ENCODE measurements around the gene DLG2.

Gene DLG2

DNA sequence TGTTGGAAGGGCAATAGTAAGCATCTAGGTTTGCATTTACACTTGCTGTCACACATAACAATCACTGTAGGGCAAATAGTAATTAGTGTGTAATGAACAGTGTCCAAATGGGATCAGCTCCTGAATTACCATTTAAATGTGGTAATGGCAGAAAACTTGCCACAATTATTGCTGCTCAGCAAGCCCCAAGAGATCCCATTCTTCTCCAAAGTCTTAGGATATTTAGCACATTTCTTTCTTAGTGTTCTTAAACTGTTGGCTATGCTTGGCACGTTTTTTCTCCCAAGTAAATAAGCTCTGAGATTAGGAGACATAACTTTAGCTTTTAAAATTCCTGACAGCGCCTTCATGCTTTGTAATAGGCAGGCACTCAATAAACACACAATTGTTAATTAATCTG lies 1037.0 kb downstream of the DLG2 start:
- no peak for DNase-seq (ENCODE audit: low read depth in 2 of 3, low spot score in 1 of 3)

DNA sequence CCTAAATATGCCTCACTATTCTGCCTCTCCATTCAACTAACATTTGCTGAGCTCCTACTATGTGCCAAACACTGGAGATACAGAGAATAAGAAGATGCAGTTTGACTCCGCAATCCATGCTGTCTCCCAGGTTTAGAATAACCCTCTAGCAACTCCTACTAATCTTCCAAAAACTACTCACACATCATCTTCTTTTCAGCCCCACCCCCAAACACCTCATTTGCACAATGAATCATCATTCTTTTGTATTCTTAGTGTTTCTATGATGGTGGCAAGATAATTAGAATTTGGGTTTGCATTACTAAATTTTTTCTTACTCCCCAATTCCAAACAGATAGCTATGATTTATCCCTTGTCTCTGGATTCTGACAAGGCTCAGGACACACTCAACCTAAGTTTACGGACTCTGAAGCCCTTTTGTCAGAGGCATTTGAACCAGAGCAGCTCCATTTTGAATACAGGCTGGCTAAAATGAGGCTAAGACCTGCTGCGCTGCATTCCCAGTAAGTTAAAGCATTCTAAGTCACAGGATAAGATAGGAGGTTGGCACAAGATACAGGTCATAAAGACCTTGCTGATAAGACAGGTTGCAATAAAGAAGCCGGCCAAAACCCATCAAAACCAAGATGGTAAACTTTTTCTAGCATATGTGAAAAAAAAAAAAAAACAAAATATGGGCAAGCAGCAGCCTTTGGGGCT lies 1038.9 kb downstream of the DLG2 start:
- no peak for DNase-seq (ENCODE audit: low read depth in 2 of 3, low spot score in 1 of 3)

DNA sequence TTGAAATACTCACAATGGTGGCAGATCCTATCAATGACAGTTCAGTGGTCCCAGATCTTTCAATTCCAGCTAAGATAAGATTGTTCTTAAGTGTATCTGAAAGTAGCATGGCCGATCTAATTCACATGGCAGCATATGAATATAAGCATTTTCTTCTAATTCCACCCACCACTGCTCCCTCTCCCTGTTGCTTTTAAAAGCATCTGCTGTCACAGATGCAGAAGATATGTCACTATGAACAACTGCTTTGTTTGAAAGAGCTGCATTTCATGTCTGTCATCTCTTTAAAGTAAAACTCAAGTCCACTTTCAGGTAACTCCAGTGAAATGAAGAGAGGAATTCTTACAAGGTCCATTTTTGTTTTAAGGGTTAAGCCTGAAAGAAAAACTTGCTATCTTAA lies 1044.0 kb downstream of the DLG2 start:
- DNase-seq (ENCODE audit: low read depth in 2 of 3, low spot score in 1 of 3) = no peak

DNA sequence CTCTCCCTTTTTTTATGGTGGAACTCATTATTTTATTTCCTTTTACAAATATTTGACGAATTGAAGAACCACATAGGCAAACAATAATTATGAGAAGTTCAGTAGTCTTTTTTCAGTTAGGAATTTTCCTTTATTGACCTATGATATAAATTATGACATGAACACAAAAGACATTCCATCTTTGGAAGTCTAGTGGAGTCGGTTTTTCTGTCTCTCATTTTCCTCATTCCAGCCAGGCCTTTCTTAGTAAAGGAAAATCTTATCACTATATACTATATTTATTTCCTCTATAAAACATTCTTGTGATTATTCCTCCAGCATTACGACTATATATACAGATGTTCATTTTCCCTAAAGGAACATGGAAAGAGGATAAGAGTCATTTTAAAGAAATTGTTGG lies 1046.1 kb downstream of the DLG2 start:
- DNase-seq (ENCODE audit: low read depth in 2 of 3, low spot score in 1 of 3) = no peak

DNA sequence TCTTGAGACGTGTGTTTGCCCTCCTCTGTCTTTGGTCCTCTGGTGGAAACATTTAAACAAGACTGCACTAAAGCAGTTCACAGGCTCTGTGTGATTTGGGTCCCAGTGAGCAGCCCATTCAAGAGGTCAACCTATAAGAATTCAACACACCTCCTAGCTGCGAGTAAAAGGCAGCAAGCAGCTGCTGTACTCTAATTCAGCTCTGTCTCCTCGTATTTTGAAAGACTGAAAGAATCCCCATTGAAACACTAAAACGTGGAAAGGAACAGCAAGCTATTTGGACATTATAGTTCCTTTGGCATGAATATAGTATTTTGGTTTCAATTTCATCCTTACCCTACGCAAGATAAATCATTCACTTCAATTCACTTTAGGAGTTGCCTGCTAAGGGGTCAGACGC lies 1046.7 kb downstream of the DLG2 start:
- no peak for DNase-seq (ENCODE audit: low read depth in 2 of 3, low spot score in 1 of 3)

DNA sequence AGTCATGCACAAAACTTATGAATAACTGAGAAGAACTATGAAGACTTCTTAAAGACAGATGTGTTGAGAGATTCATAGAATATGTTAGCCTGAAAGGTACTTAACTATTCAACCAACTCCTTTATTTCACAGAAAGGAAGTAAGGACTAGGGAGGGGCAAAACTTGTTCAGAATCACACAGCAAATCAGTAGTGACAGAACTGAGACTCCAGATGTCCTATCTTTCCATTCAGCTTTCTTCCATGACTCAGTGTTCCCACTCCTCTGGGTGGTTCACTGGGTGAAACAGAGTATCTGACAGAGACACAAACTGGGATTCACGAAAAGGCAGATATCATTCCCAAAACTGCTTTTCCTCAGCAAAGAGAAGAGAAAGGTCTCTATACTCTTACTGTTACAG lies 1053.3 kb downstream of the DLG2 start:
- DNase-seq (ENCODE audit: low read depth in 2 of 3, low spot score in 1 of 3) = no peak

DNA sequence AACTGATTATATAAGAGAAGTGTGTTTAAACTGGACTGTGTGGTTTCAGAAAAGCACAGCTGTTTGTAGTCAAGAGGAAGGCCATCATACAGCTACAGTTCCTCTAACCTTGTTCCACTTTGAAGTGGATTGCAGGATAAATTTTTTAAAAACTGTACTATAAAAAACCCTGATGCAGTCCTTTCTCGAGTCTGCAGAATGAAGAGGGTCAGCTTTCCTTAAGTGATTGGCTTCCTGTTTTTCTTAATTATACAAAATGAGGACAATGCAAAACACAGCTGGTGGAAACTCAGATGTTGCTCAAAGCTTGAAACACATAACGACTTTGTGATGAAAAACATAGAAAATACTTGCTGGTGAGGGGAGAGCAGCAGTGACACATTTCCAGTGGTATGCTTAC lies 1060.5 kb downstream of the DLG2 start:
- no peak for DNase-seq (ENCODE audit: low read depth in 2 of 3, low spot score in 1 of 3)

DNA sequence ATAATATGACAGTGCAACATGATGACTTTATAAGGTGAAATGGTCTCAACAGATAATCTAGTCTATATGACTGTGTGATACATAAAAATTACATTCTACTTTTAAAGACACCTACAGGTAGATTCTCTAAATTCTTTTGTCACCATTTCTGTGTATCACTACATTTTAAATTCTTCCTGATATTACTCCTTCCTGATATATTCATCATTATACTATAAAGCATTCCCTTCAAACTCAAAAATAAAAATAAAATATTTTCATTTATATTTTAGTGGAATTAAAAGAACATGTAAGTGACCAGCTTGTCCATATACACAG lies 1062.3 kb downstream of the DLG2 start:
- no peak for DNase-seq (ENCODE audit: low read depth in 2 of 3, low spot score in 1 of 3)

DNA sequence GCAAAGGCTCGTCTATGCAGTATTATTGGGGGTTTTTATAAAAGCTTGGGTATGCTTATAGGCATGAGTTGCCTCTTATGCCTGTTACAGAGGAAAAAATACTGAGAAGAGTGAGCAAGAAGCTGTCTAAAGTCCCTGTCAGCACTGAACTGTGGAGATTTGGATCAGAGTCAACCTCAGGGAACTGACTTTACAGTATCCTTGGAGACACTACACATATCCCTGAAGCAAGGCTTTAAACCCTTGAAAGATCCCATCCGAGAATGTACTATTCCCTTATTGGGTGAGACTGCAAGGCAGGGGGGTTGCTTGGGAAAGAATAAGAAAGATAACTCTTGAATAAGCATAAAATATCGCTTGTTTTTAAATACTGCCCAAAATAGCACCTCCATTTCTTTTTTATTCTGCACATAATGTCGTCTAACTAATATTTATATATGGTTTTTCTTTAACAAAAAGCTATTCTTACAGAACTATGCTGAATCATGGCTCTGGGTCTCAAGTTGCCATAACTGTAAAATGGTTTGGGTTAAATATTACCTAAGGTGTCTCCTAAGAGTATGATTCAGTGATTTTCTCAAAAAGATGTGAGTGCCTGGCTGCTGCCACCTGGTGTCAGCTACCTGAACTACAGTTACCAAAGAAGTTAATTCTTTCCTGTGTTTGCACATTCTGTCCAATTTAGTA lies 1062.8 kb downstream of the DLG2 start:
- peak in 2 of 3 donors; percentile 0 to 3 for DNase-seq (ENCODE audit: low read depth in 2 of 3, low spot score in 1 of 3)

DNA sequence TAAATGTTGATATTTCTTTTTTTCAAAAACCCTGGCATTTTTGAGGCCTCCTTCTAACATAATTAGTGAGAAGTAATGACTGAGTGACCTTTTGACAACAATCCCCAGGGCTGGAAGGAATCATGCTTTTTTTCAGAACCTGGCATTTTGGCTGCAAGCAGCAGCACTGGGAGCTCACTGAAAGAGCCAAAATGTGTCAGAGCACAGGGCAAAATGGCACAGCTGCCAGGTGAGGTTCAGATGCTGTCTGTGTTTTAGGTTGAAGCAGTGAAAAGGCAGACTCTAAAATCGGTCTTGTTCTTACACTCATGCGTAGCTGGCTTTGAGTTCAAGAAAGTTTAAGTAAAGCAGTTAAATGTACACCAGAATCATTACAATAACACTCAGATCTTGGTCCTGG lies 1063.8 kb downstream of the DLG2 start:
- no peak for DNase-seq (ENCODE audit: low read depth in 2 of 3, low spot score in 1 of 3)

DNA sequence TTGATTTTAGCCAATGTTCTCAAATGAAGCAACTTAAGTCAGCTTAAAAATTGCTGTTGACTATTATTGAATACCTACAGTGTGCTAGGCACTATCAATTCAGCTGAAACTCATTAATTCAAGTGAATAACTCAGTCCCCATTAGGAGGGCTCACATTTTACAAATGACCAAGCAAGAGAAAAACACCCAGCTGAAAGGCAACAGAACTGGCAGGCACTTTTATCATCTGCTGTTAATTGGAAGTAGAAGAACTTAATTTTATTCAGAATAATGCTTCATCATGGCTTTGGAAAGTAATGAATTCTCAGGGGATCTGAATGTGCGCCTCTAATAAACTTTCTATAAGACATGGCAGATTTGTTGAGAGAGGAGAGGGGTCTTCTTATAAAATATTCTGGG lies 1066.9 kb downstream of the DLG2 start:
- no peak for DNase-seq (ENCODE audit: low read depth in 2 of 3, low spot score in 1 of 3)

DNA sequence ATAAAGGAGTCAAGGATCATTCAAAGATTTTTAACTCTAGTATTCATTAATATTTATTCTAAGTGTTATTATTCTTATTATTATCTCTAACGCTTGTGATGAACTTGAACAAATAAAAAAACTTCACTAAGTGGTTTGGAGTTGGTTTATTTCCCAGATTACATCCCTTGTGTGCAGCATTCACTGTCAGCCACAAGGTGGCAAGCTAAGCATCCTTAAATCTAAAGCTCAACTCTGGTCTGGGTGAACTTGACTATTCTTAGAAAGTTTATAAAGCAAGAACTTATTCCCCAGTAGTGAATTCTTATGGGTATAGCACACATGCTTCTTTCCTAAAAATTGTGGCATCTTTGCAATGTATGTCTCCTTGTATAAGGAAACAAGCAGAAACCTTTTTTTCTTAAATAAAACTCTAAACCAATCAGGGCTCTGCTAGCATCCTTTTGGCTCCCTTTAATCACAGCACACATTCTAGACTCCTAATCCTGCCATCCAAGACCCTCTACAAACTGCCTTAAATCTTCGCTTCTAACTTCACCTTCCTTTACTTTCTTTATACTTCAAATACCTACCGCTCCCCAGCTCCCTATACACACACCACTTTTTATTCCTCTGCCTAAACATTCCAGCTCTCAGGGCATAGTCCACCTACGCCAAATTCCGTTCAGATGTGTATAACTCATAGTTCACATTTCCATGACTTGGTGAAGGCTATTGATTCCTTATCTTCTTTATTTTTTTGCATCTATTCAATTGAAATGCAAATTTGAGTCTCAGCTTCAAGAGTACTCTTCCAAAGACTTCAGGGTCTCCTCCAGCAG lies 1068.8 kb downstream of the DLG2 start:
- DNase-seq (ENCODE audit: low read depth in 2 of 3, low spot score in 1 of 3) = peak in 1 of 3 donors; percentile 1

DNA sequence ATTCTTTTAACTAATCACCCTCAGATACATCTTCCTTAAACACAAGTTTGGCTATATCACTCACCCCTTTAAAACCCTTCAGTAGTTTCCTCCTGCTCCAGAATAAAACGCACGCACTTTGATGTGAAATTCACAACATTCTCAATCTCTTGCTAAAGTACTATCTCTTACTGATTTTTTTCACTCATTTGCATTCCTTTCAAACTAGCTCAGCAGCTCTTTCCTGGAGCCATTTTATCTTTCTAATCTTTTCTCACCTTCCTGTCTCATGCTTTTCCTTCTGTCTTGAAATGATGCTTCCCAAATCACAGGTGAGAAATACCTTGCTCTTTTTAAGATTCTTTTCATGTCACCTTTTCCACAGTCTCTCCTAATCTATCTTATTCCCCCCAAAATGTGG lies 1074.4 kb downstream of the DLG2 start:
- DNase-seq (ENCODE audit: low read depth in 2 of 3, low spot score in 1 of 3) = no peak

DNA sequence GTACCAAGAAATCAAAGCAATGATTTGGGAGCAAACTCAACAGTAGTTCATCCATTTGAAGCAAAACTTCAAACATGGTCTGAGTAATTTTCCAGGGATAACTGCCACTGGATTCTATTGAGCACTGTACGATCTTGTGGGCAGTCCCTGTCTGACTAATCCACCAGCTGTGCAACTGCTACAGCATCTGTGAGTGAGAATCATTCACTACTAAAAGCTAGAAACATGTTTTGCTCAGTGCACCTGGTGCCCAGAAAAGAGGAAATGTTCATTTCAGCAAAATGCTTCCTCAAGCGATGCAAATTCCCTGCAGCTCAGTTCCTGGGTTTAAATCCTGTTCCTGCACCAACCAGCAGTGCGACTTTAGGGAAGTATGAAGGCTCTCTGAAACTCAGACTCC lies 1077.9 kb downstream of the DLG2 start:
- no peak for DNase-seq (ENCODE audit: low read depth in 2 of 3, low spot score in 1 of 3)

DNA sequence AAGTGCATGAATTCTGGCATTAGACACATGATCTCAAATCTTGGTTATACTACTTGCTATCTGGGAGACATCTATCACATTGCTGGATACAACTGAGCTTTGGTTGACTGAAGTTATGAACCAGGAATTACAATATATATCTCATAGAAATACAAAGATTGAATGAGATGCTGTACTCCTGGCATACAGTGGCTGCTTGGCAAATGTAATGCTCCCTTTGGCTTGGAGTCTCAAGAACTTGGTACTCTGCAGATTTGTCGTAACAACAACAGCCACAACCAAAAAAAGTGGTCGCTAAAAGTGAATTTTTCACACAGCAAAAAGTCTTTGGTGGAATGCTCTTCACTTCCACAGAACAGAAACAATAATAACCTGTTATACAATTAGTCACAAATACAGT lies 1082.6 kb downstream of the DLG2 start:
- no peak for DNase-seq (ENCODE audit: low read depth in 2 of 3, low spot score in 1 of 3)

DNA sequence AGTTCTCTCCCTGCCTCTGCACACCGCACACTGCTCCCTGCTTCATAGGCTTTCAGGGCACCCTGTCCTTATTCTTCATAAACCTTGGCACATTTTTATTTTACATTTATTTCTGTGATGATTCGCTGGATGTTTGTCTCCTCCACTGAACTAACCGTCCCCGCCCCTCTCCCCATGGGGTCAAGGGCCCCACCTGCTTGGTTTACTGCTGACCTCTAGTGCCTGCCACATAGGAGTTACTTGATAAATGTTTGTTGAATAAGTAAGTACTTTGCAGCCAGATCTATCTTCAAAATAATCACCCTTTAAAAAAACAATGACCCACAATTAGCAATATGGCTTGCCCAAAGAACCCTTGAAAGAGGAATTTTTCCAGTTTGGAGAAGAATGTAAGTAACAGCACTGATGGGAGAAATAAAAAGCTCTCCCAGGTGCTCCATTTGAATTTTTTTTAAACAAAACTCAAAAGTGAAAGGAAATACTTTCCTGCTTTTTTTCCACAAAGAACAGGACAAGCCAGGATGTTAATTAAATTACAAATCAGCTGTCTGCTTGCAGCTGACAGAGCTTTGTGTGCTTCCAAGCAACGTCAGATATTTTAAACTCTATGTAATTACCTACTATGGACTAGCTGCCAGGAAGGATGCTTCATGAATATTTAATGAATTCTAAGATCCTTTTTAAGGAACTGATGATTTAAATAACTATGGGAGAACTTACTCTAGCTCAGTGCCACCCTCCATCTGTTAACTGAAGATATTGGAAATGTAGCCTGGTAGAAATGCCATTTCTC lies 1083.6 kb downstream of the DLG2 start:
- DNase-seq (ENCODE audit: low read depth in 2 of 3, low spot score in 1 of 3) = no peak

DNA sequence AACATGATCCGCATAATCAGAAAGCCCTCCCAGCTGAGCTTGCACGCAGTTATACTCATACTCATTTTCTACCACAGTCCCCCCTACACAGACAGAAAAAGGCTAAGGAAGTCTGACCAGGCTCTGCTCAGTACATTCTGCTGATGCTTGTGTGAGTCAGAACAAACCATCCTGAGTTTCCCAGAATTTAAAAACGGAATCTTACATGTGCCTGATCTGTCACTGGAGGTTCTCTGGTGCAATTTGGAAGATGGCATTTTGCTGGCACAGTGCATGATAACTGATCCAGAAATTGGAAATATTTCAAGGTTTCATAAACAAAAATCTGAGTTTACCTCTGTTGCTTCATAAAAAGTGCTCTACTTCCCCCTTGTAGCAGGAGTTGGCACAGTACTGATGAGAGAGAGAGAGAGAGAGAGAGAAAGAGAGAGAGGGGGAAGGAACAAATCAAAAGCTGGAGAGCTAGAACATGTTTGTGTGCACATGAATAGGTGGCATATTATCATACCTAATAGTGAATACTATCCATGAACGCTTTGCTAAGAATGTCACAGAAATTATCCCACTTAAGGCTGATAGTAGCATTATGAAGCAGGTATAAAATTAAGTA lies 1085.3 kb downstream of the DLG2 start:
- DNase-seq (ENCODE audit: low read depth in 2 of 3, low spot score in 1 of 3) = no peak

DNA sequence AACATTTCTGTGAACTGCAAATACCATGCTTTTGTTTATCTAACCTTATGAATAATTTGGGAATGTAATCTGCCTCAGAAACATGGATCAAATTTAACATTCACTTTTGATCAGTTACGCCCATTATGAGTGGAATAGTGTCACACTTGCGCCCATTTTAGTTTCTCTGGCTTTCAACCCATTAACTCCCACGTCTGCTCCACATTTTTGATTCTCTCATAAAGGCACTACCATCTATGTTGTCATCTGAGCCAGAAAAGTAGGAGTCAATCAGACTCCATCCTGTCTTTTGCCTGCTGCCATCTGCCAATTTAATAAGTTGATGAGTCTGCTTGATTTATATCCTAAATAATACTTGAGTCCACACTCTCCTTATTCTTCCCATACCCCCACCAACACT lies 1090.7 kb downstream of the DLG2 start:
- DNase-seq (ENCODE audit: low read depth in 2 of 3, low spot score in 1 of 3) = no peak

DNA sequence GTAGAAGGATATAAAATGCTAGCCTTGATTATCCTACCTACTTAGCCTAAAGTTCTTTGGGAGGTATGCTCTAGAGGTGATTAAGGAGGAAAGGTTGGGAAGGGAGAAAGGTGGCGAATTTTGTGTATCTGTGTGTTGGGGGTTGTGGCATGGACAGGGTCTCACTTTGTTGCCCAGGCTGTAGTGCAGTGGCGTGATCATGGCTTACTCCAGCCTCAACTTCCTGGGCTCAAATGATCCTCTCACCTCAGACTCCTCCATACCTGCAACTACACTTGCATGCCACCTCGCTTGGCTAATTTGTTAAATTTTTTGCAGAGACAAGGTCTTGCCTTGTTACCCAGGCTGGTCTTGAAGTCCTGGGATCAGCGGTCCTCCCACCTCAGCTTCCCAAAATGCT lies 1094.8 kb downstream of the DLG2 start:
- DNase-seq (ENCODE audit: low read depth in 2 of 3, low spot score in 1 of 3) = no peak

DNA sequence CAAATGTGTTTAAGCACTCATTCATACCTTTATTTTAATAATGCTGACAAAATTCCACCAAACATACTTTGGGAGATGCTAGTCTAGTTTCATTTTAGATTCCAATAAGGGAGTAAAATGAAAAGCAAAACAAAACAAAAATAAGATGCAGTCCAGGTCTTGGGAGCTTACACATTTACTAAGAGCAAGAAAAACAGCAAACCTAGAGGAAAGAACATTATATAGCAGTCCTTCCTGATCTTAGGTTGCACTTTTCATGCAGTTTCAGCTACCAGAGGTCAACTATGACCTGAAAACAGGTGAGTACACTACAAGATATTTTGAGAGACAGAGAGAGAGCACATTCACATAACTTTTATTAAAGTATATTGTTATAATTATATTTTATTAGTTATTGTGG lies 1100.9 kb downstream of the DLG2 start:
- DNase-seq (ENCODE audit: low read depth in 2 of 3, low spot score in 1 of 3) = no peak

DNA sequence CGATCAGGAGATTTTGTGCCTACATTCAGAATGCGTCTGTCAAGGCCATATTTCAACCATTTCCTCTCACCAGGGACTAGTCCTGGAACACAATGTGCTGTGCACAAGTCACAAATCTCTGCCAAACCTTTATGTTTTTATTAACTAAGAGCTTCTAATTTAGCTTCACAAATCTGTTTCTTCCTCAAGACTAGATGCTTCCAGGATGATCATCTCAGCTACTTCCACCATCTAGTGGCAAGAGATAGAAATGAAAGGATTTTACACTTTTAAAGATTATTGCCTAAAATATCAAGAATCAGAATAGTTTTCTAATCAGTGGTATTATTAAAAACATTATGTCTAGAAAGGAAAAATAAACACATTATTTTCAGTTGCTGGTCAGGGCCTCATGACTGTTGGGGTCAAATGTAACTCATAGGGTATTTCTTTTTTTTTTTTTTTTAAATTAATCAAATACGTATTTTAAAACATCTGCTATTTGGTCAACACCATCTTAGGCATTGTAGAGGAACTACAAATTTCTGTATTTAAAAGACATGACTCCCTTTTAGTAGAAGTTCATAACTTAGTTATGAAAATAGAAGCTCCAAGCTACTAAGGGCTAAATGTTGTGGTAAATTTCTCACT lies 1102.6 kb downstream of the DLG2 start:
- DNase-seq (ENCODE audit: low read depth in 2 of 3, low spot score in 1 of 3) = no peak

Measured in stimulated activated CD4-positive, alpha-beta T cell treated with anti-CD3 and anti-CD28 coated beads, Interleukin-12 subunit alpha, Interleukin-12 subunit beta, amount 100 ng/mL, for 48 hours (primary cell).